GM13977 (cell line): ENCODE data around the gene DHRS1.

Source experiments
- DNase-seq: peaks from one replicate; pipeline ENCODE4 v3.0.0; 2012; ENCODE audit warnings: low spot score
- in situ Hi-C: fragments of 300-500 bp; cut with MboI; formaldehyde crosslinking; loops from one replicate; pipeline ENCODE4 v1.12.0; 2022; ENCODE audit warnings: low sequenced_read_pairs, low pct_unique_long_range_greater_than_20kb, mixed read lengths, inconsistent platforms; ENCODE audit not compliant: unreplicated experiment
- TF ChIP-seq, protein P1 (sequence below): IDR thresholded peaks from 2 replicates; pipeline ENCODE4 v1.5.1; 2012; ENCODE audit warnings: mild to moderate bottlenecking, control low read depth; ENCODE audit not compliant: insufficient read depth; ENCODE audit errors: extremely low read depth, missing control alignments

The DHRS1 gene

GRCh38 chr14:24268225-24268624 lies 31.4 kb downstream of the DHRS1 start:
- in situ Hi-C loops = no loop called here
- TF ChIP-seq, protein P1, sequence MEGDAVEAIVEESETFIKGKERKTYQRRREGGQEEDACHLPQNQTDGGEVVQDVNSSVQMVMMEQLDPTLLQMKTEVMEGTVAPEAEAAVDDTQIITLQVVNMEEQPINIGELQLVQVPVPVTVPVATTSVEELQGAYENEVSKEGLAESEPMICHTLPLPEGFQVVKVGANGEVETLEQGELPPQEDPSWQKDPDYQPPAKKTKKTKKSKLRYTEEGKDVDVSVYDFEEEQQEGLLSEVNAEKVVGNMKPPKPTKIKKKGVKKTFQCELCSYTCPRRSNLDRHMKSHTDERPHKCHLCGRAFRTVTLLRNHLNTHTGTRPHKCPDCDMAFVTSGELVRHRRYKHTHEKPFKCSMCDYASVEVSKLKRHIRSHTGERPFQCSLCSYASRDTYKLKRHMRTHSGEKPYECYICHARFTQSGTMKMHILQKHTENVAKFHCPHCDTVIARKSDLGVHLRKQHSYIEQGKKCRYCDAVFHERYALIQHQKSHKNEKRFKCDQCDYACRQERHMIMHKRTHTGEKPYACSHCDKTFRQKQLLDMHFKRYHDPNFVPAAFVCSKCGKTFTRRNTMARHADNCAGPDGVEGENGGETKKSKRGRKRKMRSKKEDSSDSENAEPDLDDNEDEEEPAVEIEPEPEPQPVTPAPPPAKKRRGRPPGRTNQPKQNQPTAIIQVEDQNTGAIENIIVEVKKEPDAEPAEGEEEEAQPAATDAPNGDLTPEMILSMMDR = no peak
- DNase-seq = no peak

GRCh38 chr14:24267516-24267915 lies 32.1 kb downstream of the DHRS1 start:
- in situ Hi-C loops = no loop called here
- DNase-seq = no peak
- TF ChIP-seq, protein P1 = no peak

DNA sequence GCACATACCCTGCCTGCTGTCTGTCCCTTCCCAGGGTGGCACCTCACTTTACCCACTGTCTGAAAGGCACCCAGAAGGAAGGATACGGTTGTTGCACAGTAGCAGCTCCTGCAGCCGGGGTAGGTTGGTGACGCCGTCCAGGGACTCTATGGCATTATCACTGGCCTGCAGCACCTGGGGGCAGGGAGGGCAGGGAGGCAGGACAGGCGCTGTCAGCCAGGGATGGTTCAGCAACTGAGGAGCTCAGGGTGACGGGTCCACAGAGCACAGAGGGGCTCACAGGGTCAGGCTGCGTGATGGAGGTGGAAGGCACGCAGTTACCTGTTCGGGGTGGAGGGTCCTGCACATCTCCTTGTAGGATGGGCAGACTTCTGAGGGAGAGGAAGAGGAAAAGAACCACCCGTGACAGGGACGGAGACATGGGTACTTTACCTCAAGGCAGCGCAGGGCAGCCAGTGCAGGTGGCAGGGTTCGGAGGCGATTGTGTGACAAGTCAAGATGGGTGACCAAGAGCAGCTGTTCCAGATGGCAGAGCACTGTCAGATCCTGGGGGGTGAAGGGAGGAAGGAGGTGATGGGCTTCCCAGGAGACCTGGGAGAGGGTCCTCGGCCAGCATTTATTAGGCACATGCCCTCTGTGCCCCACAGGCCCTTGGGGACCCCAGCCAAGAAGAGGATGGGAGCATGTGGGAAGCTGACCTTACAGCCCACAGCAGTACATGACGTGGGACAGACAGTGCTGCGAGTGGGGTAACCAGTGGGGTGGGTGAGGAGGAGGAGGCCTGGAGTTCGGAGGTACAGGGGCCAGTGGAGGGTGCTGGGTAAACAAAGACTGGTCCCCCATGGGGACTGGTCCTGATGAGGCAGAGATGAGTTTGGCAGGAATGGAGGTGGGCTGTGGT lies 33.0 kb downstream of the DHRS1 start:
- TF ChIP-seq, protein P1 = no peak
- in situ Hi-C loops = no loop called here
- no peak for DNase-seq

GRCh38 chr14:24264298-24264697 lies 35.3 kb downstream of the DHRS1 start:
- no peak for DNase-seq
- TF ChIP-seq, protein P1 = no peak
- in situ Hi-C loops = no loop called here

- DNase-seq = no peak
- in situ Hi-C loops = no loop called here
- TF ChIP-seq, protein P1 = no peak
These were observed 35.7 kb downstream of the DHRS1 start for GRCh38 chr14:24263848-24264247.

GRCh38 chr14:24262821-24263733 lies 36.5 kb downstream of the DHRS1 start, which contains the start of gene TGM1:
TSS of gene TGM1 (minus strand) at chr14:24263177. CDS start at chr14:24262352, 825 bp downstream.
- in situ Hi-C loops = no loop called here
- no peak for DNase-seq

More at GRCh38 chr14:24262821-24263733, 36.5 kb downstream of the DHRS1 start, which contains the start of gene TGM1:
- TF ChIP-seq, protein P1 = no peak
